Measurements from ENCODE around the gene AARS2.

GRCh38 chr6:44359973-44360372 is 46.8 kb upstream of the AARS2 start:
- TF ChIP-seq POLR2AphosphoS5 (IDR thresholded peaks at IDR 0.05; ENCODE audit: low read depth, low read length) (no peak), POLR2A (IDR thresholded peaks at IDR 0.05; ENCODE audit: low read depth, low read length) (no peak), TAF1 (IDR thresholded peaks at IDR 0.05; ENCODE audit: low read depth, low read length) (no peak), PAX5 (IDR thresholded peaks at IDR 0.05; ENCODE audit: insufficient read depth, low read length, severe bottlenecking) (no peak)

Measured in GM12891 (cell line).